ENCODE results near the gene DHCR24.

GRCh38 chr1:54853793-54854370 lies 33.1 kb downstream of the DHCR24 start:
- TF ChIP-seq, protein P1, sequence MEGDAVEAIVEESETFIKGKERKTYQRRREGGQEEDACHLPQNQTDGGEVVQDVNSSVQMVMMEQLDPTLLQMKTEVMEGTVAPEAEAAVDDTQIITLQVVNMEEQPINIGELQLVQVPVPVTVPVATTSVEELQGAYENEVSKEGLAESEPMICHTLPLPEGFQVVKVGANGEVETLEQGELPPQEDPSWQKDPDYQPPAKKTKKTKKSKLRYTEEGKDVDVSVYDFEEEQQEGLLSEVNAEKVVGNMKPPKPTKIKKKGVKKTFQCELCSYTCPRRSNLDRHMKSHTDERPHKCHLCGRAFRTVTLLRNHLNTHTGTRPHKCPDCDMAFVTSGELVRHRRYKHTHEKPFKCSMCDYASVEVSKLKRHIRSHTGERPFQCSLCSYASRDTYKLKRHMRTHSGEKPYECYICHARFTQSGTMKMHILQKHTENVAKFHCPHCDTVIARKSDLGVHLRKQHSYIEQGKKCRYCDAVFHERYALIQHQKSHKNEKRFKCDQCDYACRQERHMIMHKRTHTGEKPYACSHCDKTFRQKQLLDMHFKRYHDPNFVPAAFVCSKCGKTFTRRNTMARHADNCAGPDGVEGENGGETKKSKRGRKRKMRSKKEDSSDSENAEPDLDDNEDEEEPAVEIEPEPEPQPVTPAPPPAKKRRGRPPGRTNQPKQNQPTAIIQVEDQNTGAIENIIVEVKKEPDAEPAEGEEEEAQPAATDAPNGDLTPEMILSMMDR (IDR thresholded peaks at IDR 0.05) = no peak
- no peak for TF ChIP-seq POLR2A (IDR thresholded peaks at IDR 0.05)

Data from lower leg skin (tissue), 3 donors.